Measurements from ENCODE around the gene C1orf21. TPM values are rescaled to one million over a fixed set of nuclear protein-coding genes. Genes with fewer than 3 reads are reported as not detected.

The C1orf21 gene
- polyA plus RNA-seq, 1 donor: 59.4 TPM

DNA sequence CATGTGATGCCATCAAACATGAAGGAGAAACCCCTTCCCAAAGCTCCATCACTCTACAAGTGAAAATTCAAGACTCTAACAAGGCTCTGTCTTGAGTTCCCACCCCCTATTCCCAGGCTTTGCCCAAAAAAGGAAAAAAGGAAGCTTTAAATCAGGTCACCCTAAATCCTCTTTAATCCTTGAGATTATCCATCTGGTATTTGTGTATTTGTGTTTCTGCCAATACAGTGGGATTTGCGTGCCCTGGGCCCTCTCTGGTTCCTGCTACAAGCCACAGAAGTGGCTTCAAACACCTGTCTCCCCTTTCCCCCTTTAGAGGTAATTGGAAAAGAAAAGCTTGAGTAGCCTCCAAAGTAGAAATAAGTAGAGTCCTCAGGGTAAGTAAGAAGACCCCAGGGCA, 247.5 kb downstream of the C1orf21 start:
- Histone ChIP-seq H3K9me3 (ENCODE audit: control insufficient read depth, low read depth, low read length) (no peaks in the 10 kb centered on the region), H3K4me1 (ENCODE audit: control insufficient read depth, insufficient read depth, low read length) (no peaks in the 10 kb centered on the region), H3K4me3 (ENCODE audit: low read length) (no peak overlapping the region), H3K27ac (ENCODE audit: low read length) (no peak overlapping the region), H3K36me3 (ENCODE audit: control insufficient read depth, insufficient read depth, low read length) (no peaks in the 10 kb centered on the region), H3K27me3 (ENCODE audit: control insufficient read depth, insufficient read depth, low read length) (no peaks in the 10 kb centered on the region)
- no CpG with 5 or more reads among the region's 1 CpG for WGBS (ENCODE audit: insufficient coverage, low lambda C conversion rate)
- no peak for DNase-seq

GRCh38 chr1:184635347-184635979, 248.6 kb downstream of the C1orf21 start:
- Histone ChIP-seq H3K9me3 (ENCODE audit: control insufficient read depth, low read depth, low read length) (no peaks in the 10 kb centered on the region), H3K27me3 (ENCODE audit: control insufficient read depth, insufficient read depth, low read length) (no peaks in the 10 kb centered on the region), H3K4me3 (ENCODE audit: low read length) (no peak overlapping the region), H3K27ac (ENCODE audit: low read length) (no peak overlapping the region), H3K4me1 (ENCODE audit: control insufficient read depth, insufficient read depth, low read length) (no peaks in the 10 kb centered on the region), H3K36me3 (ENCODE audit: control insufficient read depth, insufficient read depth, low read length) (no peaks in the 10 kb centered on the region)
- no peak for DNase-seq
- WGBS (ENCODE audit: insufficient coverage, low lambda C conversion rate): no CpG with 5 or more reads among the region's 6 CpGs

- no peak overlapping the region for H3K27ac ChIP-seq (ENCODE audit: low read length)
- no peaks in the 10 kb centered on the region for H3K27me3 ChIP-seq (ENCODE audit: control insufficient read depth, insufficient read depth, low read length)
- DNase-seq: no peak
- H3K4me3 ChIP-seq (ENCODE audit: low read length): no peak overlapping the region
- no peaks in the 10 kb centered on the region for H3K4me1 ChIP-seq (ENCODE audit: control insufficient read depth, insufficient read depth, low read length)
- no peaks in the 10 kb centered on the region for H3K9me3 ChIP-seq (ENCODE audit: control insufficient read depth, low read depth, low read length)
- no peaks in the 10 kb centered on the region for H3K36me3 ChIP-seq (ENCODE audit: control insufficient read depth, insufficient read depth, low read length)
- no CpG with 5 or more reads among the region's 6 CpGs for WGBS (ENCODE audit: insufficient coverage, low lambda C conversion rate)
Measured at GRCh38 chr1:184635980-184636431, 249.2 kb downstream of the C1orf21 start.

DNA sequence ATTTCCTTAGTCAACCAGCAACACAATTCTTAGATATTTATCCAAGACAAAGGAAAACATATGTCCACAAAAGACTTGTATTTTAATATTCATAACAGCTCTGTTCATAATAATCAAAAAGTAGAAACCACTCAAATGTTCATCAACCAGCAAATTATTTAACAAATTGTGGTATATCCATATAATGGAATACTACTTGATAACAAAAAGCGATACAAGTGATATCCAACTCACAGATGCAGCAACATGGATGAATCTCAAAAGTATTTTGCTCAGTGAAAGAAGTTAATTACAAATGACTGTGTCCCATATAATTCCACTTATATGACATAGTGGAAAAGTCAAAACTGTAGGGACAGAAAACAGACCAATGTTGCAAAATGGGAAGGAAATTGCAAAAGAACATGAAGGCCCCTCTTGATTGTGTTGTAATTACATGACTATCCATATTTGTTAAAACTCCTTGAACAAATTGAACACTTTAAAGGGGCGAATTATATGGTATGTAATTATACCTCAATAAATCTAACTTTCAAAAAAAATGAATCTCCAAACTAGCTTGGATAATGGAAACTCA, 250.9 kb downstream of the C1orf21 start:
- Histone ChIP-seq H3K4me1 (ENCODE audit: control insufficient read depth, insufficient read depth, low read length) (no peaks in the 10 kb centered on the region), H3K27ac (ENCODE audit: low read length) (no peak overlapping the region), H3K36me3 (ENCODE audit: control insufficient read depth, insufficient read depth, low read length) (no peaks in the 10 kb centered on the region), H3K9me3 (ENCODE audit: control insufficient read depth, low read depth, low read length) (peaks cover 2% of the 10 kb centered on the region), H3K4me3 (ENCODE audit: low read length) (no peak overlapping the region), H3K27me3 (ENCODE audit: control insufficient read depth, insufficient read depth, low read length) (no peaks in the 10 kb centered on the region)
- 86% methylated on average over 1 of the region's 2 CpGs for WGBS (ENCODE audit: insufficient coverage, low lambda C conversion rate)
- no peak for DNase-seq

- Histone ChIP-seq H3K36me3 (ENCODE audit: control insufficient read depth, insufficient read depth, low read length) (no peaks in the 10 kb centered on the region), H3K27me3 (ENCODE audit: control insufficient read depth, insufficient read depth, low read length) (no peaks in the 10 kb centered on the region), H3K9me3 (ENCODE audit: control insufficient read depth, low read depth, low read length) (peaks cover 2% of the 10 kb centered on the region), H3K4me1 (ENCODE audit: control insufficient read depth, insufficient read depth, low read length) (no peaks in the 10 kb centered on the region), H3K4me3 (ENCODE audit: low read length) (no peak overlapping the region), H3K27ac (ENCODE audit: low read length) (no peak overlapping the region)
- no peak for DNase-seq
- no CpG with 5 or more reads among the region's 2 CpGs for WGBS (ENCODE audit: insufficient coverage, low lambda C conversion rate)
Measured at GRCh38 chr1:184639205-184639604, 252.4 kb downstream of the C1orf21 start.

DNA sequence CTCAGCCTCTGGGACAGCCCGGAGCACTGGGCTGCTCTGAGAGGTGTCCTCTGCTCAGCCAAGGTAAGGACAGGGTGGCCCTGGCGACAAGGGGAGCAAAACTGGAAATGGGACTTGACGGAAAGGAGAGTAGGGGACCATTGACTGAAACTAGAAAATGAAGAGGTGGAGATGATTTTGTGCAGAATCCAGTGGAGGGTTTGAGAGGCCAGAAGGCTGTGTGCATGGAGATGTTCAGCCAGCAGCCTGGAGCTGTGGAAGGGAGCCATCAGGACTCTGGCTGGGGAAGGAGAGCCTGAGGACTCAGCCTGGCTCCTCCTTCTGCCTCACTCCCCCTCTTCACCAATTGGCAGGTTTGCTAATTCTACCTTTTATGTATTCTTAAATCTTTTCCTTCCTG, 253.7 kb downstream of the C1orf21 start:
- no peak for DNase-seq
- Histone ChIP-seq H3K27me3 (ENCODE audit: control insufficient read depth, insufficient read depth, low read length) (no peaks in the 10 kb centered on the region), H3K9me3 (ENCODE audit: control insufficient read depth, low read depth, low read length) (peaks cover 2% of the 10 kb centered on the region), H3K4me1 (ENCODE audit: control insufficient read depth, insufficient read depth, low read length) (no peaks in the 10 kb centered on the region), H3K4me3 (ENCODE audit: low read length) (no peak overlapping the region), H3K27ac (ENCODE audit: low read length) (no peak overlapping the region), H3K36me3 (ENCODE audit: control insufficient read depth, insufficient read depth, low read length) (no peaks in the 10 kb centered on the region)
- 93% methylated on average over 3 of the region's 3 CpGs for WGBS (ENCODE audit: insufficient coverage, low lambda C conversion rate)

DNA sequence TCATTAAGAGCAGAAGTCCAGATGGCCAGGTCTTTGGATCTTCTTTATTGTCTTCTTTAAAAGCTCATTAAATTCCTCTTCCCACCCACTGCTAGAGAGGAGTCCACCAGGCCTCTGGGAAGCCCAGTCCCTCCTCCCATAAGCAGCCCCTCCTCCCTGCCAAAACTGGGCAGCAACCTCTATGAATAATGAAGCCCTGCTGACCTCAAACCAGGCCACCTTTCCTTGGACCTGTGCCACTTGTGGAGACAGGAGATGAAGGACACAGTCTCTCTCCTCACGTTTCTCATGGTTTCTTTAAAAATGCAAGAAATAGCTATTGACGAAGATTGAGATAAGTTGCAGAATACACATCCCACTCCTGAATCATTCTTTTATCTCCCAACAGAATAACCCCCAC, 255.1 kb downstream of the C1orf21 start:
- Histone ChIP-seq H3K9me3 (ENCODE audit: control insufficient read depth, low read depth, low read length) (peaks cover 2% of the 10 kb centered on the region), H3K27me3 (ENCODE audit: control insufficient read depth, insufficient read depth, low read length) (no peaks in the 10 kb centered on the region), H3K36me3 (ENCODE audit: control insufficient read depth, insufficient read depth, low read length) (no peaks in the 10 kb centered on the region), H3K27ac (ENCODE audit: low read length) (no peak overlapping the region), H3K4me3 (ENCODE audit: low read length) (no peak overlapping the region), H3K4me1 (ENCODE audit: control insufficient read depth, insufficient read depth, low read length) (no peaks in the 10 kb centered on the region)
- 100% methylated on average over 1 of the region's 2 CpGs for WGBS (ENCODE audit: insufficient coverage, low lambda C conversion rate)
- no peak for DNase-seq

- no peak for DNase-seq
Measured at GRCh38 chr1:184643661-184644060, 256.8 kb downstream of the C1orf21 start.

GRCh38 chr1:184644771-184645170, 257.9 kb downstream of the C1orf21 start:
- Histone ChIP-seq H3K4me1 (ENCODE audit: control insufficient read depth, insufficient read depth, low read length) (no peaks in the 10 kb centered on the region), H3K27me3 (ENCODE audit: control insufficient read depth, insufficient read depth, low read length) (no peaks in the 10 kb centered on the region), H3K9me3 (ENCODE audit: control insufficient read depth, low read depth, low read length) (peaks cover 2% of the 10 kb centered on the region), H3K4me3 (ENCODE audit: low read length) (no peak overlapping the region), H3K27ac (ENCODE audit: low read length) (no peak overlapping the region), H3K36me3 (ENCODE audit: control insufficient read depth, insufficient read depth, low read length) (no peaks in the 10 kb centered on the region)
- no peak for DNase-seq
- WGBS (ENCODE audit: insufficient coverage, low lambda C conversion rate): no CpG with 5 or more reads among the region's 11 CpGs

More at GRCh38 chr1:184643661-184644060, 256.8 kb downstream of the C1orf21 start:
- Histone ChIP-seq H3K4me1 (ENCODE audit: control insufficient read depth, insufficient read depth, low read length) (no peaks in the 10 kb centered on the region), H3K4me3 (ENCODE audit: low read length) (no peak overlapping the region), H3K27ac (ENCODE audit: low read length) (no peak overlapping the region), H3K36me3 (ENCODE audit: control insufficient read depth, insufficient read depth, low read length) (no peaks in the 10 kb centered on the region), H3K9me3 (ENCODE audit: control insufficient read depth, low read depth, low read length) (peaks cover 2% of the 10 kb centered on the region), H3K27me3 (ENCODE audit: control insufficient read depth, insufficient read depth, low read length) (no peaks in the 10 kb centered on the region)
- no CpG with 5 or more reads among the region's 1 CpG for WGBS (ENCODE audit: insufficient coverage, low lambda C conversion rate)

DNA sequence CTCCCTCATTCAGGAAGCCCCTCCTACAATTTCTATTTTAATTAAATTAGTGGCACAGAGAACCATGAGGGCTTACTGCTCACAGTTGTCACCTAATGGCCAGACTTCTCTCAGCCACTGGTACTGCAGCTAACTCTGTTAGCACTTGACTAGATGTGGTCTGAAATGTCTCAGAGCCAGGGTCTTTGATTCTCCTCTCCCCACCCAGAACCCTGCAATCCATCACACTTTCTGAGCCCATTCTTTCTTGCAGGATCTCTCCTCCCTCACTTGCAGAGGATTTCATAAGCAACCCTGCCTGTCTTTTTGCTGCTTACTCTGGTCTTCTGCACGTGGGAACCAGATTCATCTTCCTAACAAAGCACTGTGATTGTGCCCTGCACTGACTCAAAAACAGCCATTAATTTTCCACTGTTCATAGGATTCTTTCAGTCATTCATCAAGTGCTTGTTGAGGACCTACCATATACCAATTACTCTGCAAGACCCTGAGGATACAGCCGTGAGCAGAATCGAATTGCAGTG, 259.4 kb downstream of the C1orf21 start:
- no peak for DNase-seq
- no peak overlapping the region for H3K4me3 ChIP-seq (ENCODE audit: low read length)
- no CpG with 5 or more reads among the region's 3 CpGs for WGBS (ENCODE audit: insufficient coverage, low lambda C conversion rate)

DNA sequence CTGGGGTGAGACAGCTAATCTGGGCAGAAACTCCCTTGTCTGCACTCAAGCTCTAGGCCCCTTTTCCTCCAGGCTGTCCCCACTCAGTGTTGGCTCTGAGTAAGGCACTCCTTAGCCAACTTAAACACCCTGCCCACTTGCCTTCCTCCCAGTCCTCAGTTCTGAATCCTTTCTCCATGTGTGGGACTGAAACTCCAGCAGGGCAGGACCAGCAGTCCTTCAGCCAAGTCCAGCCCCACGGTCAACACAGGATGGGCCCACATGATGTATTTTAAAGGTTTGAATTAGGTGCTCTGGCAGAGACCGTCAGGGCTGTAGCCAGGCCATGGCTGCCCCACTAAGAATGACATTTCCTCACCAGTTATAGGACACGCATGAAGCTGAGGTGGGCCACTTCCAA, 260.0 kb downstream of the C1orf21 start:
- Histone ChIP-seq H3K36me3 (ENCODE audit: control insufficient read depth, insufficient read depth, low read length) (no peaks in the 10 kb centered on the region), H3K4me3 (ENCODE audit: low read length) (no peak overlapping the region)
- WGBS (ENCODE audit: insufficient coverage, low lambda C conversion rate): no CpG with 5 or more reads among the region's 3 CpGs

More for the DNA sequence above, 259.4 kb downstream of the C1orf21 start:
- no peaks in the 10 kb centered on the region for H3K27me3 ChIP-seq (ENCODE audit: control insufficient read depth, insufficient read depth, low read length)
- H3K4me1 ChIP-seq (ENCODE audit: control insufficient read depth, insufficient read depth, low read length): no peaks in the 10 kb centered on the region
- H3K36me3 ChIP-seq (ENCODE audit: control insufficient read depth, insufficient read depth, low read length): no peaks in the 10 kb centered on the region
- H3K27ac ChIP-seq (ENCODE audit: low read length): no peak overlapping the region
- peaks cover 2% of the 10 kb centered on the region for H3K9me3 ChIP-seq (ENCODE audit: control insufficient read depth, low read depth, low read length)

More for the DNA sequence above, 260.0 kb downstream of the C1orf21 start:
- no peak overlapping the region for H3K27ac ChIP-seq (ENCODE audit: low read length)
- no peak for DNase-seq
- no peaks in the 10 kb centered on the region for H3K4me1 ChIP-seq (ENCODE audit: control insufficient read depth, insufficient read depth, low read length)
- H3K9me3 ChIP-seq (ENCODE audit: control insufficient read depth, low read depth, low read length): peaks cover 1% of the 10 kb centered on the region
- H3K27me3 ChIP-seq (ENCODE audit: control insufficient read depth, insufficient read depth, low read length): no peaks in the 10 kb centered on the region
